ENCODE results near the gene FLYWCH1. TPM values are rescaled to one million over a fixed set of nuclear protein-coding genes. Genes with fewer than 3 reads are reported as not detected.
A peak's percentile ranks its signal among the peaks of the same experiment; 100 is the strongest.

Gene FLYWCH1
- total and polyA plus RNA-seq, 4 donors, result 3.9 to 12.2 (median 7.8) TPM

- H3K9me3 ChIP-seq (ENCODE audit: control insufficient read depth in 4 of 4, low read length in 3 of 4), result no peaks in the 10 kb centered on the region
- peaks cover 0 to 14% (median 5%) of the 10 kb centered on the region in 4 donors for H3K27me3 ChIP-seq (ENCODE audit: control insufficient read depth in 4 of 4, insufficient read depth in 4 of 4, low read length in 3 of 4)
- DNase-seq (ENCODE audit: low spot score), result no peak
- 42% methylated on average over 39 of the region's 39 CpGs for WGBS
- H3K27ac ChIP-seq (ENCODE audit: low read depth in 1 of 2, low read length in 2 of 2), result no peak overlapping the region
- no peaks in the 10 kb centered on the region for H3K36me3 ChIP-seq (ENCODE audit: control insufficient read depth in 4 of 4, insufficient read depth in 3 of 4, low read depth in 1 of 4, low read length in 3 of 4)
- TF ChIP-seq JUND (IDR thresholded peaks at IDR 0.05) (no peak), RAD21 (IDR thresholded peaks at IDR 0.05) (no peak), NR2F2 (IDR thresholded peaks at IDR 0.05) (no peak), YY1 (IDR thresholded peaks at IDR 0.05) (no peak), ATF3 (IDR thresholded peaks at IDR 0.05) (no peak), REST (IDR thresholded peaks at IDR 0.05) (no peak), EGR1 (IDR thresholded peaks at IDR 0.05; ENCODE audit: low read depth in 2 of 2) (no peak), FOXA1 (IDR thresholded peaks at IDR 0.05) (no peak), HNF4G (IDR thresholded peaks at IDR 0.05) (no peak), RXRA (IDR thresholded peaks at IDR 0.05) (no peak), HNF4A (conservative IDR thresholded peaks at IDR 0.05) (no peak), GABPA (IDR thresholded peaks at IDR 0.05 in 1 of 2, conservative IDR thresholded peaks at IDR 0.05 in 1 of 2) (no peak), FOXA2 (IDR thresholded peaks at IDR 0.05) (no peak), TAF1 (conservative IDR thresholded peaks at IDR 0.05) (no peak), SP1 (IDR thresholded peaks at IDR 0.05) (no peak)
- TF ChIP-seq, protein P1, sequence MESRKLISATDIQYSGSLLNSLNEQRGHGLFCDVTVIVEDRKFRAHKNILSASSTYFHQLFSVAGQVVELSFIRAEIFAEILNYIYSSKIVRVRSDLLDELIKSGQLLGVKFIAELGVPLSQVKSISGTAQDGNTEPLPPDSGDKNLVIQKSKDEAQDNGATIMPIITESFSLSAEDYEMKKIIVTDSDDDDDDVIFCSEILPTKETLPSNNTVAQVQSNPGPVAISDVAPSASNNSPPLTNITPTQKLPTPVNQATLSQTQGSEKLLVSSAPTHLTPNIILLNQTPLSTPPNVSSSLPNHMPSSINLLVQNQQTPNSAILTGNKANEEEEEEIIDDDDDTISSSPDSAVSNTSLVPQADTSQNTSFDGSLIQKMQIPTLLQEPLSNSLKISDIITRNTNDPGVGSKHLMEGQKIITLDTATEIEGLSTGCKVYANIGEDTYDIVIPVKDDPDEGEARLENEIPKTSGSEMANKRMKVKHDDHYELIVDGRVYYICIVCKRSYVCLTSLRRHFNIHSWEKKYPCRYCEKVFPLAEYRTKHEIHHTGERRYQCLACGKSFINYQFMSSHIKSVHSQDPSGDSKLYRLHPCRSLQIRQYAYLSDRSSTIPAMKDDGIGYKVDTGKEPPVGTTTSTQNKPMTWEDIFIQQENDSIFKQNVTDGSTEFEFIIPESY (IDR thresholded peaks at IDR 0.05), result no peak
- TF ChIP-seq, protein P2, sequence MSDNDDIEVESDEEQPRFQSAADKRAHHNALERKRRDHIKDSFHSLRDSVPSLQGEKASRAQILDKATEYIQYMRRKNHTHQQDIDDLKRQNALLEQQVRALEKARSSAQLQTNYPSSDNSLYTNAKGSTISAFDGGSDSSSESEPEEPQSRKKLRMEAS (IDR thresholded peaks at IDR 0.05), result no peak
- no peak overlapping the region for H3K9ac ChIP-seq (ENCODE audit: low read depth in 1 of 2, low read length in 2 of 2)
- H3K4me3 ChIP-seq (ENCODE audit: low read depth in 1 of 3, low read length in 3 of 3), result peak overlapping the region in 1 of 3 donors; percentile 7
- peaks cover 7 to 44% (median 34%) of the 10 kb centered on the region in 4 donors for H3K4me1 ChIP-seq (ENCODE audit: control insufficient read depth in 4 of 4, insufficient read depth in 4 of 4, low read length in 3 of 4)
These were observed 54.5 kb downstream of the FLYWCH1 start for GRCh38 chr16:2966043-2966807.

- Histone ChIP-seq H3K9ac (ENCODE audit: low read depth in 1 of 2, low read length in 2 of 2) (no peak overlapping the region), H3K4me3 (ENCODE audit: low read depth in 1 of 3, low read length in 3 of 3) (peak overlapping the region in 1 of 3 donors; percentile 7), H3K27ac (ENCODE audit: low read depth in 1 of 2, low read length in 2 of 2) (no peak overlapping the region), H3K4me1 (ENCODE audit: control insufficient read depth in 4 of 4, insufficient read depth in 4 of 4, low read length in 3 of 4) (peaks cover 7 to 44% (median 34%) of the 10 kb centered on the region in 4 donors), H3K36me3 (ENCODE audit: control insufficient read depth in 4 of 4, insufficient read depth in 3 of 4, low read depth in 1 of 4, low read length in 3 of 4) (no peaks in the 10 kb centered on the region), H3K9me3 (ENCODE audit: control insufficient read depth in 4 of 4, low read length in 3 of 4) (no peaks in the 10 kb centered on the region), H3K27me3 (ENCODE audit: control insufficient read depth in 4 of 4, insufficient read depth in 4 of 4, low read length in 3 of 4) (peaks cover 0 to 14% (median 5%) of the 10 kb centered on the region in 4 donors)
- TF ChIP-seq YY1 (IDR thresholded peaks at IDR 0.05) (no peak), EGR1 (IDR thresholded peaks at IDR 0.05; ENCODE audit: low read depth in 2 of 2) (no peak)
- no peak for DNase-seq (ENCODE audit: low spot score)
- 3% methylated on average over 46 of the region's 46 CpGs for WGBS
These were observed 55.1 kb downstream of the FLYWCH1 start for GRCh38 chr16:2966808-2967191.

Measured in liver (tissue), 9 donors.